Measurements from ENCODE around the gene MYRIP. TPM values are rescaled to one million over a fixed set of nuclear protein-coding genes. Genes with fewer than 3 reads are reported as not detected.

Gene MYRIP
- total and polyA plus RNA-seq, 7 experiments from 2014 or later: not detected

- Histone ChIP-seq H3K4me3 (ENCODE audit: low read length) (no peak overlapping the region), H3K27ac (ENCODE audit: low read depth, low read length) (no peak overlapping the region), H3K36me3 (ENCODE audit: control insufficient read depth in 2 of 3, insufficient read depth in 3 of 3, low read length in 3 of 3) (no peaks in the 10 kb centered on the region), H3K27me3 (ENCODE audit: control insufficient read depth in 2 of 2, insufficient read depth in 2 of 2, low read length in 2 of 2) (no peaks in the 10 kb centered on the region), H3K9me3 (ENCODE audit: control insufficient read depth in 2 of 3, low read length in 3 of 3) (no peaks in the 10 kb centered on the region), H3K4me1 (ENCODE audit: control insufficient read depth in 2 of 2, insufficient read depth in 2 of 2, low read length in 2 of 2) (no peaks in the 10 kb centered on the region)
- intact Hi-C loops (cut with micrococcal nuclease): no loop called here
- Mint-ChIP-seq H3K27ac (no peak overlapping the region), H3K36me3 (no peaks in the 10 kb centered on the region), H3K27me3 (peaks cover 3 to 31% (median 4%) of the 10 kb centered on the region in 5 donors), H3K4me3 (no peak overlapping the region), H3K9me3 (peaks cover 0 to 2% (median 0%) of the 10 kb centered on the region in 11 donors), H3K4me1 (no peaks in the 10 kb centered on the region)
- ChIA-PET CTCF (no interaction called here), POLR2A (no interaction called here)
- ATAC-seq (no peak), DNase-seq (no peak)
Measured at GRCh38 chr3:39937874-39938273, 128.5 kb downstream of the MYRIP start.

- DNase-seq: no peak
- Histone ChIP-seq H3K27me3 (ENCODE audit: control insufficient read depth in 2 of 2, insufficient read depth in 2 of 2, low read length in 2 of 2) (no peaks in the 10 kb centered on the region), H3K36me3 (ENCODE audit: control insufficient read depth in 2 of 3, insufficient read depth in 3 of 3, low read length in 3 of 3) (no peaks in the 10 kb centered on the region), H3K9me3 (ENCODE audit: control insufficient read depth in 2 of 3, low read length in 3 of 3) (no peaks in the 10 kb centered on the region), H3K27ac (ENCODE audit: low read depth, low read length) (no peak overlapping the region), H3K4me3 (ENCODE audit: low read length) (no peak overlapping the region), H3K4me1 (ENCODE audit: control insufficient read depth in 2 of 2, insufficient read depth in 2 of 2, low read length in 2 of 2) (no peaks in the 10 kb centered on the region)
- ATAC-seq: no peak
- H3K27ac Mint-ChIP-seq: no peak overlapping the region
- H3K9me3 Mint-ChIP-seq: peaks cover 0 to 3% (median 0%) of the 10 kb centered on the region in 11 donors
- peaks cover 3 to 37% (median 12%) of the 10 kb centered on the region in 5 donors for H3K27me3 Mint-ChIP-seq
- no peak overlapping the region for H3K4me3 Mint-ChIP-seq
- H3K4me1 Mint-ChIP-seq: no peaks in the 10 kb centered on the region
- POLR2A ChIA-PET: no interaction called here
- H3K36me3 Mint-ChIP-seq: no peaks in the 10 kb centered on the region
- CTCF ChIA-PET: no interaction called here
- intact Hi-C loops (cut with micrococcal nuclease): no loop called here
Measured at GRCh38 chr3:39941931-39942330, 132.5 kb downstream of the MYRIP start.

- H3K4me1 ChIP-seq (ENCODE audit: control insufficient read depth in 2 of 2, insufficient read depth in 2 of 2, low read length in 2 of 2): no peaks in the 10 kb centered on the region
- peaks cover 0 to 9% (median 0%) of the 10 kb centered on the region in 5 donors for H3K27me3 Mint-ChIP-seq
- H3K36me3 Mint-ChIP-seq: no peaks in the 10 kb centered on the region
- ATAC-seq (no peak), DNase-seq (no peak)
- H3K4me1 Mint-ChIP-seq: no peaks in the 10 kb centered on the region
- H3K36me3 ChIP-seq (ENCODE audit: control insufficient read depth in 2 of 3, insufficient read depth in 3 of 3, low read length in 3 of 3): no peaks in the 10 kb centered on the region
- no peak overlapping the region for H3K4me3 ChIP-seq (ENCODE audit: low read length)
- POLR2A ChIA-PET: no interaction called here
- H3K27me3 ChIP-seq (ENCODE audit: control insufficient read depth in 2 of 2, insufficient read depth in 2 of 2, low read length in 2 of 2): no peaks in the 10 kb centered on the region
- intact Hi-C loops (cut with micrococcal nuclease): no loop called here
- no peak overlapping the region for H3K27ac Mint-ChIP-seq
- no peaks in the 10 kb centered on the region for H3K9me3 ChIP-seq (ENCODE audit: control insufficient read depth in 2 of 3, low read length in 3 of 3)
- H3K27ac ChIP-seq (ENCODE audit: low read depth, low read length): no peak overlapping the region
- CTCF ChIA-PET: no interaction called here
- H3K9me3 Mint-ChIP-seq: peaks cover 0 to 12% (median 4%) of the 10 kb centered on the region in 11 donors
- H3K4me3 Mint-ChIP-seq: no peak overlapping the region
Measured at GRCh38 chr3:39960515-39961191, 151.2 kb downstream of the MYRIP start.

- intact Hi-C loops (cut with micrococcal nuclease): no loop called here
- H3K4me1 Mint-ChIP-seq: no peaks in the 10 kb centered on the region
- H3K36me3 ChIP-seq (ENCODE audit: control insufficient read depth in 2 of 3, insufficient read depth in 3 of 3, low read length in 3 of 3): no peaks in the 10 kb centered on the region
- no peak overlapping the region for H3K4me3 Mint-ChIP-seq
- ChIA-PET POLR2A (no interaction called here), CTCF (no interaction called here)
- H3K4me3 ChIP-seq (ENCODE audit: low read length): no peak overlapping the region
- ATAC-seq (no peak), DNase-seq (no peak)
- H3K4me1 ChIP-seq (ENCODE audit: control insufficient read depth in 2 of 2, insufficient read depth in 2 of 2, low read length in 2 of 2): no peaks in the 10 kb centered on the region
- H3K9me3 Mint-ChIP-seq: peaks cover 0 to 7% (median 2%) of the 10 kb centered on the region in 11 donors
- H3K27ac Mint-ChIP-seq: no peak overlapping the region
- H3K9me3 ChIP-seq (ENCODE audit: control insufficient read depth in 2 of 3, low read length in 3 of 3): no peaks in the 10 kb centered on the region
- H3K27ac ChIP-seq (ENCODE audit: low read depth, low read length): no peak overlapping the region
- peaks cover 0 to 9% (median 0%) of the 10 kb centered on the region in 5 donors for H3K27me3 Mint-ChIP-seq
- H3K36me3 Mint-ChIP-seq: no peaks in the 10 kb centered on the region
- H3K27me3 ChIP-seq (ENCODE audit: control insufficient read depth in 2 of 2, insufficient read depth in 2 of 2, low read length in 2 of 2): no peaks in the 10 kb centered on the region
Measured at GRCh38 chr3:39961230-39961629, 151.8 kb downstream of the MYRIP start.

- Mint-ChIP-seq H3K4me3 (no peak overlapping the region), H3K27me3 (peaks cover 0 to 9% (median 0%) of the 10 kb centered on the region in 5 donors), H3K9me3 (peaks cover 0 to 3% (median 0%) of the 10 kb centered on the region in 11 donors), H3K36me3 (no peaks in the 10 kb centered on the region), H3K27ac (no peak overlapping the region), H3K4me1 (no peaks in the 10 kb centered on the region)
- no peak for ATAC-seq
- no peaks in the 10 kb centered on the region for H3K27me3 ChIP-seq (ENCODE audit: control insufficient read depth in 2 of 2, insufficient read depth in 2 of 2, low read length in 2 of 2)
- H3K36me3 ChIP-seq (ENCODE audit: control insufficient read depth in 2 of 3, insufficient read depth in 3 of 3, low read length in 3 of 3): no peaks in the 10 kb centered on the region
- CTCF ChIA-PET: no interaction called here
- intact Hi-C loops (cut with micrococcal nuclease): no loop called here
- no peak for DNase-seq
- no peak overlapping the region for H3K27ac ChIP-seq (ENCODE audit: low read depth, low read length)
- H3K9me3 ChIP-seq (ENCODE audit: control insufficient read depth in 2 of 3, low read length in 3 of 3): no peaks in the 10 kb centered on the region
- POLR2A ChIA-PET: no interaction called here
- H3K4me3 ChIP-seq (ENCODE audit: low read length): no peak overlapping the region
- H3K4me1 ChIP-seq (ENCODE audit: control insufficient read depth in 2 of 2, insufficient read depth in 2 of 2, low read length in 2 of 2): no peaks in the 10 kb centered on the region
Measured at GRCh38 chr3:39962581-39962980, 153.2 kb downstream of the MYRIP start.

GRCh38 chr3:39965461-39965860, 156.1 kb downstream of the MYRIP start:
- no peaks in the 10 kb centered on the region for H3K27me3 ChIP-seq (ENCODE audit: control insufficient read depth in 2 of 2, insufficient read depth in 2 of 2, low read length in 2 of 2)
- Mint-ChIP-seq H3K4me1 (no peaks in the 10 kb centered on the region), H3K27ac (no peak overlapping the region), H3K4me3 (no peak overlapping the region), H3K9me3 (peaks cover 0 to 7% (median 0%) of the 10 kb centered on the region in 11 donors), H3K36me3 (no peaks in the 10 kb centered on the region), H3K27me3 (peaks cover 0 to 9% (median 2%) of the 10 kb centered on the region in 5 donors)
- intact Hi-C loops (cut with micrococcal nuclease): no loop called here
- DNase-seq (no peak), ATAC-seq (no peak)
- ChIA-PET POLR2A (no interaction called here), CTCF (no interaction called here)
- H3K9me3 ChIP-seq (ENCODE audit: control insufficient read depth in 2 of 3, low read length in 3 of 3): no peaks in the 10 kb centered on the region
- H3K27ac ChIP-seq (ENCODE audit: low read depth, low read length): no peak overlapping the region
- H3K4me3 ChIP-seq (ENCODE audit: low read length): no peak overlapping the region
- H3K4me1 ChIP-seq (ENCODE audit: control insufficient read depth in 2 of 2, insufficient read depth in 2 of 2, low read length in 2 of 2): no peaks in the 10 kb centered on the region
- no peaks in the 10 kb centered on the region for H3K36me3 ChIP-seq (ENCODE audit: control insufficient read depth in 2 of 3, insufficient read depth in 3 of 3, low read length in 3 of 3)

- Mint-ChIP-seq H3K4me3 (no peak overlapping the region), H3K4me1 (no peaks in the 10 kb centered on the region)
- ATAC-seq: no peak
Measured at GRCh38 chr3:39965997-39966396, 156.6 kb downstream of the MYRIP start.

More at GRCh38 chr3:39965997-39966396, 156.6 kb downstream of the MYRIP start:
- peaks cover 0 to 6% (median 0%) of the 10 kb centered on the region in 11 donors for H3K9me3 Mint-ChIP-seq
- peaks cover 5 to 7% (median 6%) of the 10 kb centered on the region in 5 donors for H3K27me3 Mint-ChIP-seq
- Histone ChIP-seq H3K36me3 (ENCODE audit: control insufficient read depth in 2 of 3, insufficient read depth in 3 of 3, low read length in 3 of 3) (no peaks in the 10 kb centered on the region), H3K4me1 (ENCODE audit: control insufficient read depth in 2 of 2, insufficient read depth in 2 of 2, low read length in 2 of 2) (no peaks in the 10 kb centered on the region), H3K27me3 (ENCODE audit: control insufficient read depth in 2 of 2, insufficient read depth in 2 of 2, low read length in 2 of 2) (no peaks in the 10 kb centered on the region), H3K9me3 (ENCODE audit: control insufficient read depth in 2 of 3, low read length in 3 of 3) (no peaks in the 10 kb centered on the region), H3K4me3 (ENCODE audit: low read length) (no peak overlapping the region), H3K27ac (ENCODE audit: low read depth, low read length) (no peak overlapping the region)
- ChIA-PET CTCF (no interaction called here), POLR2A (no interaction called here)
- H3K36me3 Mint-ChIP-seq: no peaks in the 10 kb centered on the region
- DNase-seq: no peak
- intact Hi-C loops (cut with micrococcal nuclease): no loop called here
- no peak overlapping the region for H3K27ac Mint-ChIP-seq
